Keratinocyte (primary cell): ENCODE results near the gene KRTAP21-3.

Source experiments
- EZH2 ChIP-seq: IDR thresholded peaks from one replicate; pipeline ENCODE4 v1.6.1; 2012; ENCODE audit warnings: inconsistent platforms, mild to moderate bottlenecking, low read length, moderate library complexity
- TF ChIP-seq, protein P1 (sequence below), 3 experiments: IDR thresholded peaks in 1 of 3; conservative IDR thresholded peaks in 1 of 3; optimal IDR thresholded peaks in 1 of 3; 2 replicates in 2 of 3; 3 replicates in 1 of 3; pipeline versions ENCODE3 to v1.5.1; 2011; ENCODE audit warnings: low read length in 3 of 3, mild to moderate bottlenecking in 3 of 3, moderate library complexity in 2 of 3, control low read depth in 1 of 3, inconsistent platforms in 1 of 3; ENCODE audit not compliant: insufficient read depth in 2 of 3; ENCODE audit errors: extremely low read depth in 1 of 3

- TF ChIP-seq, protein P1, sequence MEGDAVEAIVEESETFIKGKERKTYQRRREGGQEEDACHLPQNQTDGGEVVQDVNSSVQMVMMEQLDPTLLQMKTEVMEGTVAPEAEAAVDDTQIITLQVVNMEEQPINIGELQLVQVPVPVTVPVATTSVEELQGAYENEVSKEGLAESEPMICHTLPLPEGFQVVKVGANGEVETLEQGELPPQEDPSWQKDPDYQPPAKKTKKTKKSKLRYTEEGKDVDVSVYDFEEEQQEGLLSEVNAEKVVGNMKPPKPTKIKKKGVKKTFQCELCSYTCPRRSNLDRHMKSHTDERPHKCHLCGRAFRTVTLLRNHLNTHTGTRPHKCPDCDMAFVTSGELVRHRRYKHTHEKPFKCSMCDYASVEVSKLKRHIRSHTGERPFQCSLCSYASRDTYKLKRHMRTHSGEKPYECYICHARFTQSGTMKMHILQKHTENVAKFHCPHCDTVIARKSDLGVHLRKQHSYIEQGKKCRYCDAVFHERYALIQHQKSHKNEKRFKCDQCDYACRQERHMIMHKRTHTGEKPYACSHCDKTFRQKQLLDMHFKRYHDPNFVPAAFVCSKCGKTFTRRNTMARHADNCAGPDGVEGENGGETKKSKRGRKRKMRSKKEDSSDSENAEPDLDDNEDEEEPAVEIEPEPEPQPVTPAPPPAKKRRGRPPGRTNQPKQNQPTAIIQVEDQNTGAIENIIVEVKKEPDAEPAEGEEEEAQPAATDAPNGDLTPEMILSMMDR (optimal IDR thresholded peaks at IDR 0.05 in 1 of 3, IDR thresholded peaks at IDR 0.05 in 1 of 3, conservative IDR thresholded peaks at IDR 0.05 in 1 of 3; ENCODE audit: extremely low read depth in 1 of 3, insufficient read depth in 2 of 3, low read length in 3 of 3) = no peak
- TF ChIP-seq EZH2 = no peak
Measured at GRCh38 chr21:30680586-30680985, 38.0 kb downstream of the KRTAP21-3 start.
